ENCODE data around the gene SLMAP. TPM values are rescaled to one million over a fixed set of nuclear protein-coding genes. Genes with fewer than 3 reads are reported as not detected.

The SLMAP gene
- total and polyA plus RNA-seq, 2 experiments from 2014 or later: 28.4 to 45.2 TPM

GRCh38 chr3:57889807-57890206 is 133.7 kb downstream of the SLMAP start:
- TF ChIP-seq, protein P1, sequence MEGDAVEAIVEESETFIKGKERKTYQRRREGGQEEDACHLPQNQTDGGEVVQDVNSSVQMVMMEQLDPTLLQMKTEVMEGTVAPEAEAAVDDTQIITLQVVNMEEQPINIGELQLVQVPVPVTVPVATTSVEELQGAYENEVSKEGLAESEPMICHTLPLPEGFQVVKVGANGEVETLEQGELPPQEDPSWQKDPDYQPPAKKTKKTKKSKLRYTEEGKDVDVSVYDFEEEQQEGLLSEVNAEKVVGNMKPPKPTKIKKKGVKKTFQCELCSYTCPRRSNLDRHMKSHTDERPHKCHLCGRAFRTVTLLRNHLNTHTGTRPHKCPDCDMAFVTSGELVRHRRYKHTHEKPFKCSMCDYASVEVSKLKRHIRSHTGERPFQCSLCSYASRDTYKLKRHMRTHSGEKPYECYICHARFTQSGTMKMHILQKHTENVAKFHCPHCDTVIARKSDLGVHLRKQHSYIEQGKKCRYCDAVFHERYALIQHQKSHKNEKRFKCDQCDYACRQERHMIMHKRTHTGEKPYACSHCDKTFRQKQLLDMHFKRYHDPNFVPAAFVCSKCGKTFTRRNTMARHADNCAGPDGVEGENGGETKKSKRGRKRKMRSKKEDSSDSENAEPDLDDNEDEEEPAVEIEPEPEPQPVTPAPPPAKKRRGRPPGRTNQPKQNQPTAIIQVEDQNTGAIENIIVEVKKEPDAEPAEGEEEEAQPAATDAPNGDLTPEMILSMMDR (IDR thresholded peaks at IDR 0.05; ENCODE audit: low read depth, low read length): no peak
- Histone ChIP-seq H3K27me3 (no peaks in the 10 kb centered on the region), H3K4me1 (ENCODE audit: low read depth) (peaks cover 5% of the 10 kb centered on the region), H3K36me3 (no peaks in the 10 kb centered on the region), H3K4me3 (no peak overlapping the region), H3K9me3 (ENCODE audit: low read depth) (no peaks in the 10 kb centered on the region), H3K27ac (no peak overlapping the region)
- peak in 1 of 2 donors; percentile 37 for DNase-seq (ENCODE audit: low read depth in 1 of 2, low spot score in 1 of 2)

GRCh38 chr3:57890874-57891273 is 134.8 kb downstream of the SLMAP start:
- TF ChIP-seq, protein P1 (IDR thresholded peaks at IDR 0.05; ENCODE audit: low read depth, low read length): no peak

GRCh38 chr3:57892423-57892822 is 136.3 kb downstream of the SLMAP start:
- peak in 1 of 2 donors; percentile 20 for DNase-seq (ENCODE audit: low read depth in 1 of 2, low spot score in 1 of 2)
- Histone ChIP-seq H3K36me3 (peaks cover 10% of the 10 kb centered on the region), H3K4me3 (no peak overlapping the region), H3K27ac (no peak overlapping the region), H3K9me3 (ENCODE audit: low read depth) (no peaks in the 10 kb centered on the region), H3K27me3 (no peaks in the 10 kb centered on the region), H3K4me1 (ENCODE audit: low read depth) (peaks cover 5% of the 10 kb centered on the region)
- TF ChIP-seq, protein P1 (IDR thresholded peaks at IDR 0.05; ENCODE audit: low read depth, low read length): no peak

More at GRCh38 chr3:57890874-57891273, 134.8 kb downstream of the SLMAP start:
- Histone ChIP-seq H3K4me3 (no peak overlapping the region), H3K4me1 (ENCODE audit: low read depth) (peaks cover 5% of the 10 kb centered on the region), H3K27me3 (no peaks in the 10 kb centered on the region), H3K9me3 (ENCODE audit: low read depth) (no peaks in the 10 kb centered on the region), H3K36me3 (no peaks in the 10 kb centered on the region), H3K27ac (no peak overlapping the region)
- DNase-seq (ENCODE audit: low read depth in 1 of 2, low spot score in 1 of 2): peak; percentile 26 to 33

GRCh38 chr3:57893156-57893555 is 137.0 kb downstream of the SLMAP start:
- H3K4me3 ChIP-seq: no peak overlapping the region
- no peaks in the 10 kb centered on the region for H3K27me3 ChIP-seq
- no peaks in the 10 kb centered on the region for H3K9me3 ChIP-seq (ENCODE audit: low read depth)
- no peak overlapping the region for H3K27ac ChIP-seq
- H3K4me1 ChIP-seq (ENCODE audit: low read depth): peaks cover 5% of the 10 kb centered on the region
- H3K36me3 ChIP-seq: peaks cover 13% of the 10 kb centered on the region
- TF ChIP-seq, protein P1 (IDR thresholded peaks at IDR 0.05; ENCODE audit: low read depth, low read length): no peak
- DNase-seq (ENCODE audit: low read depth in 1 of 2, low spot score in 1 of 2): no peak

DNA sequence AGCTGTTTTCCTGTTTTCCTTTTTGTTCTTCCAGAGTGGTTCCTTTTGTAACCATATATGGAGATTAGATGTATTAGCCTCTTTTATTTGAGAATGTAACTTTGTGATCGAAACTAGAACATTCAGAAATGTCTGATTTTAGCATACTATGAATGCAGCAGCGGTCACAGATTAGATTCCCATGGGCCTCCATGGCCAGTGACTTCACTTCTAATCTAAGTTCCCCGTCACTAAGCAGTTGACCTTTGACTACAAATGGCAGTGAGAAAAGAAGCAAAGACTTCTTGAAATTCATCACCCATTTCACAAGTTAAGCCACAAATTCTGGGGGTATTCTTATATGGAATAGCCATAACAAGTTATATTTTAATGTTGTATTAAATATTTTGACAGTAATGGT is 137.6 kb downstream of the SLMAP start:
- Histone ChIP-seq H3K27ac (no peak overlapping the region), H3K4me3 (no peak overlapping the region), H3K36me3 (peaks cover 13% of the 10 kb centered on the region), H3K27me3 (no peaks in the 10 kb centered on the region), H3K4me1 (ENCODE audit: low read depth) (peaks cover 5% of the 10 kb centered on the region), H3K9me3 (ENCODE audit: low read depth) (no peaks in the 10 kb centered on the region)
- TF ChIP-seq, protein P1 (IDR thresholded peaks at IDR 0.05; ENCODE audit: low read depth, low read length): no peak
- peak in 1 of 2 donors; percentile 47 for DNase-seq (ENCODE audit: low read depth in 1 of 2, low spot score in 1 of 2)

DNA sequence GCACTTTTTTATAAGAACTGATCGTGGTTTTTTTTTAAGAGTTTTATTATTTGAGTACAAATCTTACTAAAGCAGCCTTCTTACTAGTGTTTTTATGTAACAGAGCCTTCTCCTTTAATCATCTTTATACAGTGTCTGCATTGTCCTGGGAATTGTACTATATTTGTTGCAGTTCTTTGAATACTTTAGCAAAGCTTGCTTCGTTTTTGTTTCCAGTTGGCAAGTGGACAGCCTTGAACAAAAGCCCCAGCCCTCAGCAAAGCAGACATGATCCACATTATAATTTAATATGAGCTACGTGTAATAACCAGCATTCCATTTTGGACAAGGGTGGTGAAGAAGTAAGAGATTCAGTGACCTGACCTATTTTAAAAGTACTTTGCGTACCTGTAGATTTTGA is 139.9 kb downstream of the SLMAP start:
- TF ChIP-seq, protein P1 (IDR thresholded peaks at IDR 0.05; ENCODE audit: low read depth, low read length): no peak
- no peaks in the 10 kb centered on the region for H3K9me3 ChIP-seq (ENCODE audit: low read depth)
- no peaks in the 10 kb centered on the region for H3K27me3 ChIP-seq
- no peak overlapping the region for H3K27ac ChIP-seq
- peaks cover 16% of the 10 kb centered on the region for H3K36me3 ChIP-seq
- DNase-seq (ENCODE audit: low read depth in 1 of 2, low spot score in 1 of 2): no peak
- peaks cover 1% of the 10 kb centered on the region for H3K4me1 ChIP-seq (ENCODE audit: low read depth)
- H3K4me3 ChIP-seq: no peak overlapping the region
